Measurements from ENCODE around the gene PSMG2.
"Not testable (repeated sequence)": the region's sequence is repeated elsewhere in the genome, so short reads cannot be mapped to it uniquely, and the experiment has no call there.

The PSMG2 gene

GRCh38 chr18:12751891-12752290 lies 49.0 kb downstream of the PSMG2 start:
- no peak for DNase-seq
- intact Hi-C loops (cut with DNase I), result no loop called here

DNA sequence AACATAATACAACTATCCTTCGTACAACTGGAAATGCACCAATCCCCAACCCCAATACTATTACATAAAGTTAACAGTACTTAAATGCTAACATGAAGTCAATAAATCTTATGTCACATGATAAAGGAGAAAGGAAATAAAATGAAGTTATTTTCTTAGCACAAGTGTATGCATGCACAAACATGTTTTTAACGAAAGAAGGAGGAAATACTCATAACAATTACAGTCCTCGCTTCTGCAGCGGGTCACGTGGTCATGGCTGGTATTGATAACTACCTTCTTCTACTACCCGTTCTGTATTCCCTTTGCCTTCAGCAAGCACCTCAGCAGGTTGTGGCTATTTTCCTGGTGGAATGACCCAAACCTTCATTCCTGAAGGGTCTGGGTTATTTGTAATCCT lies 51.7 kb downstream of the PSMG2 start:
- intact Hi-C loops (cut with DNase I), result no loop called here
- DNase-seq, result no peak

- DNase-seq; intact Hi-C loops (cut with DNase I): not testable (repeated sequence)
These were observed 52.8 kb downstream of the PSMG2 start for GRCh38 chr18:12755606-12756005.

DNA sequence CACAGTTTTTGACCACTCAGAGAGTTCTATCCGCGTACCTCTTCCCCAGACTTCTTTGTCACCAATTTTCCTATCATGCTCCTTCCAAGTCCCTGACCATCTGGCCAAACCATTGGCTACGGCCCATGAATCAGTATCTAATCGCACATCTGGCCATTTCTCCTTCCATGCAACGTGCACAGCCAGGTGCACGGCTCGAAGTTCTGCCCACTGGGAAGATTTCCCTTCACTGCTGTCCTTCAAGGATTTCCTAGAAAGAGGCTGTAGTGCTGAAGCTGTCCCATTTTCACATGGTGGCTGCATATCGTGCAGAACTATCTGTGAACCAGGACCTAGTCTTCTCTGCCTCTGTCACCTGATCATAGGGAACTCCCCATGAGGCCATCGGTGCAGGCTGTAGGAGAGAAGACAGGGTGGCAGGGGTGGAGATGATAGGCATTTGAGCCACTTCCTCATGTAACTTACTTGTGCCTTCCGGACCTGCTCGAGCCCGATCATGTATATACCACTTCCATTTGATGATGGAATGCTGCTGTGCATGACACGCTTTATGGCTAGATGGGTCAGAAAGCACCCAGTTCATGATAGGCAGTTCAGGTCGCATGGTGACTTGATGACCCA lies 53.9 kb downstream of the PSMG2 start:
- intact Hi-C loops (cut with DNase I); DNase-seq: not testable (repeated sequence)

GRCh38 chr18:12758566-12758965 lies 55.7 kb downstream of the PSMG2 start:
- DNase-seq; intact Hi-C loops (cut with DNase I): not testable (repeated sequence)

GRCh38 chr18:12765126-12765525 lies 62.3 kb downstream of the PSMG2 start:
- DNase-seq, result no peak
- intact Hi-C loops (cut with DNase I), result no loop called here

DNA sequence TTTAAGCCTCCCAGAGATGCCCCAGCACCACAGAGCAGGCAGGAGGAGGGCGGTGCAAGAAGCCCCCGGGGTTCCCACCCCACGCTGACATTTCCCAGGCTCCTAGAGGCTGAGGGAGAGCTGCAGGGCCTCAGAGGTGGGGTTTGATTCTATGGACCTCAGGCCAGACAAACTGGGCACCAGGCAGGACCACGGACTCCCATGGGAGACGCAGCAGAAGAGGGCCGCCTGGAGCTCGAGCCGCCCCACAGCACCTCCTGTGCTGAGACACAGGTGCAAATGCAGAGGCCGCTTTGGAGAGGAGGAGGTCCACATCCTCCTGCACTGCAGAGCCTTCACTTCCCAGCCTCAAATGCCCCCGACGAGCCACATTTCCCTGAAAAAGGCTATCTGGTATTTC lies 62.7 kb downstream of the PSMG2 start:
- peak in 1 of 42 donors; percentile 39 for DNase-seq
- intact Hi-C loops (cut with DNase I), result no loop called here

- intact Hi-C loops (cut with DNase I), result no loop called here
- DNase-seq, result peak in 1 of 42 donors; percentile 23
These were observed 64.2 kb downstream of the PSMG2 start for GRCh38 chr18:12766986-12767433.

- intact Hi-C loops (cut with DNase I), result no loop called here
- peak in 1 of 42 donors; percentile 16 for DNase-seq
These were observed 64.8 kb downstream of the PSMG2 start for GRCh38 chr18:12767580-12768155.

DNA sequence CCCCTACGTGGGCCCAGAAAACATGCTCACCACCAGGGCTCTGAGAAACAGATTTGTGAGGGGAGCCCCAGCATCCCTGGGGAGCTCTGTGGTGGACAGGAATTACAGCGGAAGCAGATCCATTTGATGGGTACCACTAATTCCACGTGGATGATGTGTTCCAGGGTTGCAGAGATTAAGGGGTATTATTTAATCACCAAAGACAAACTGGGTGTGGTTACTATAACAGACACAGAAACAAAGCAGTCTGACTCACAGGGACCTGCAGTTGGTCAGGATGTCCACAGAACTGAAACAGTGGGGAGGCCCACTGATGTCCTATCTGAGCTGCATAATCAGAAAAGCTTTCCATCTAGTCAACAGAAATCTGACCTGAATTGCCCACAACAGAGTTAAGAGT lies 65.8 kb downstream of the PSMG2 start:
- DNase-seq, result no peak
- intact Hi-C loops (cut with DNase I), result no loop called here

DNA sequence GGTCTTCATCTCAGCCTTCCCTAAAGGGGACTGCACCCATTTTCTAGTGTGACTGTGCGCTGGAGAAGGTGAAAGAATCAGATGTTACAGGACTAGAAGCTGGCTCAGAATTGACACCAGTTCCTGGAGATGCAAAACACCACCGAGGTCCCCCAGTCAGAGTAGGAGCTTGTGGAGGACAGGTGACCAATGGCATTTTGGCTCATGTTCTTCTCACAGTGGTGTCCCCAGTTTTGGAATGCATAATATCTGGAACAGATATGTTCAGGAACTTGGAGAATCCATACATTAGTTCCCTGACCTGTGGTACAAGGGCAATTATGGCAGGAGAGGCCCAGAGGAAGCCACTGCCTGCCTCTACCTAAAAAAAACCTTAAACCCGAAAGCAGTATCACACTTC lies 66.3 kb downstream of the PSMG2 start:
- intact Hi-C loops (cut with DNase I), result no loop called here
- DNase-seq, result peak in 2 of 42 donors; percentile 15 to 16

DNA sequence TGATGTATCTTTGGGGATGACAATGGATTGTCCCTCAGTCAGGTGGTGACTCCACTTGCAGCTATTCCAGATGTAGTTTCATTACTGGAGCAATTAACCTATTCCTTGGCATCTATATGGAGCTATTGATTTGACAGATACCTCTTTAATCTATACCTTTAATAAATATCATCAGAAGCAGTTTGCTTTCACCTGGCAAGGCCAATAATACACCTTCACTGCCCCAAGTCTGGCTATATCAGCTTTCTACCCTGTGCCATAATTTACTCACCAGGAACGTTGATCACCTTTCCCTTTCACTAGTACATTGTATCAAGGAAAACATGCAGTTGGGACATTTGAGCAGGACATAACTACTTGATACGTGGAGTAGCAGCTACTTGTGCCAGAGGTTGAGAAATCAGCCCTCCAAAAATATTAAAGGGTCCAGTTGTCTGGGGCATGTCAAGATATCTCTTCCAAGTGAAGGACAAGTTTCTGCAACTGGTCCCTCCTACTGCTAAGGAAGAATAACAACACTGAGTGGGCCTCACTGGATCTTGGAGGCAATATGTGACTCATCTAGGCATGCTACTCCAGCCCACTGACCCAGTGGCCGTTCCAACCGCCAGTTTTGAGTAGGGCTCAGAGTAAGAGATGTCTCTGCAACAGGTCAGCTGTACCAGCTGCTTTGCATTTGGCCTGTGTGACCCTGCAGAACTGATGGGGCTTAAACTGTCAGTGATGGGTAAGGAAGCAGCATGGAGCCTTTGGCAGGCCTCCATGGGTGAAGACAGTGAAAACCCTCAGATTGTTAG lies 67.0 kb downstream of the PSMG2 start:
- no peak for DNase-seq
- intact Hi-C loops (cut with DNase I), result loop anchor here (10.0 kb wide), 1 partner anchor 55 kb away; no protein-coding TSS in a partner anchor

DNA sequence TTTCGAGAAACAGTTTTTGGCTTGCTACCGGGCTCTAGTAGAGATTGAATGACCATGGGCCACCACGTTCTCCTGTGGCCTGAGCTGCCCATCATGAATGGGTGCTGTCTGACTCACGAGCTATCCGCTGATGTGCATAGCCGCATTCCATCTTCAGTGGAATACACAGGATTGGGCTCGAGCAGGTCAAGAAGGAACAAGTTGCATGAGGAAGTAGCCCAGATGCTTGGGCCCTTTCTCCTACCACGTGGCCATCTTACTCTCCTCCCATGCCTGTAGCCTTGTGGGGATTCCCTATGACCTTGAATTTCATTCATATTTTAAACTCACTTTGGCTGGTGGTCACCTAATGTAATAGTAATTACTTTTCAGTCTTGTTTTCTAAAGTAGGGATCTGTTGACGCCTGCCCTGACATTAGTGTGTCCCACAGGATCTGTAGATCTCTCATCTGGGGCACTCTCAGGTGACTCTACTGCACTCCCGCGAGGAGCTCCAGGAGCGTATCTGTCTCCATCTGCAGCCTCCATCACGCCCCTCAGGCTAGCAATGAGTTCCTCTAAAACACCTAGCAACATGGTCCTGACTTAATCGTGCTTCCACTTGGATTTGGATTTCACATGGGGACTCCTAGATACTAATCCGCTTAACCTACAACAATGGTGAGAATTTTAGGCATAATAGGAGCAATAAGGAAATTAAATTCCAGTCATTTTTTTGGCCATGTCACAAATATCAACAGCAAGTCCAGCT lies 67.8 kb downstream of the PSMG2 start:
- DNase-seq, result peak in 1 of 42 donors; percentile 19
- intact Hi-C loops (cut with DNase I), result loop anchor here (10.0 kb wide), 1 partner anchor 54 kb away; no protein-coding TSS in a partner anchor

- no peak for DNase-seq
- intact Hi-C loops (cut with DNase I), result loop anchor here (10.0 kb wide), 1 partner anchor 53 kb away; no protein-coding TSS in a partner anchor
These were observed 69.3 kb downstream of the PSMG2 start for GRCh38 chr18:12772111-12772510.

DNA sequence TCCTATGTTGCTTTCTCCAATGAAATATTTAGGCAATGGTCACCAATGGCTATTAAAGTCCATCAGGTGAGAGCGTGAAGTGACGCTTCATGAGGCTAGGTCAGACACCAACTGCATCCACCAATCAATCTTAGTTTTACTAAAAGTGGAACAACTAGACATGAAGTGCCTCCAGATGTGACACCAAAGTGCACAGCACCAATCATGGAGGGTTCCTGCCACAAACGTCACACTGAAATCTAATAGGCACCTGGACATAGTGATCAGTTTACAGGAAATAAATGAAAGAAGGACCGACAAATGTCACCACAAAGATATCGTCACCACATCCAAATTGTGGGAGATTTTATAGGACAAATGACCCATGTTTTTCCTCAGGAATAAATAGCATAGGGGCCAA lies 70.5 kb downstream of the PSMG2 start:
- intact Hi-C loops (cut with DNase I), result loop anchor here (10.0 kb wide), 1 partner anchor 51 kb away; no protein-coding TSS in a partner anchor
- no peak for DNase-seq

DNA sequence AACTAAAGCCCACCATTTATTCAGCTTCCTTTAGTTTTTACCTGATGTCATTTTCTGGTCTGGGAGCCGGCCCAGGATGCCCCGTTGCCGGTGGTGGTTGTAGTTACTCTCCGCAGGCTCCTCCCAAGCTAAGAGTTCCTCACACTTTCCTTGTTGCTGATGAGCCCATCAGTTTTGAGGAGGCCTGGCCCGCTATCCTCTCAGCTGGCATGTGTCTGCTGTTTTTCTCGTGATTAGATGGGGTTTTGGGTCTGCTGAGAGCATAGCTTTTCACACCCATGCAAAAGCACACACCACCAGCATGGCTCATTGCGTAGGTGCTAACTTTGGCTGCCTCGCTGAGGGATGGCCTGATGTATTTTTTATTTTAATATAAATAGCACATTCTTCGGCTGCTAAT lies 72.1 kb downstream of the PSMG2 start:
- intact Hi-C loops (cut with DNase I), result loop anchor here (10.0 kb wide), 1 partner anchor 50 kb away; no protein-coding TSS in a partner anchor
- DNase-seq, result no peak

Measured in head of caudate nucleus (tissue), 42 donors.